ENCODE data around the gene ACSF2.
A peak's percentile ranks its signal among the peaks of the same experiment; 100 is the strongest.
"Not testable (repeated sequence)": the region's sequence is repeated elsewhere in the genome, so short reads cannot be mapped to it uniquely, and the experiment has no call there.

ACSF2 gene

GRCh38 chr17:50423553-50424159 lies 2.4 kb upstream of the ACSF2 start:
- H3K4me3 ChIP-seq (ENCODE audit: low read length) = no peak overlapping the region
- no peak for TF ChIP-seq ZNF274 (IDR thresholded peaks at IDR 0.05; ENCODE audit: low read depth, low read length)

- no peak overlapping the region for H3K4me3 ChIP-seq (ENCODE audit: low read length)
- no peak for TF ChIP-seq ZNF274 (IDR thresholded peaks at IDR 0.05; ENCODE audit: low read depth, low read length)
Measured at GRCh38 chr17:50424246-50424995, 1.6 kb upstream of the ACSF2 start.

- no peak for TF ChIP-seq ZNF274 (IDR thresholded peaks at IDR 0.05; ENCODE audit: low read depth, low read length)
- H3K4me3 ChIP-seq (ENCODE audit: low read length) = peak overlapping the region; percentile 55; the same call in 1 of the 2 replicates
Measured at GRCh38 chr17:50424996-50425681, 879 bp upstream of the ACSF2 start.

- H3K4me3 ChIP-seq (ENCODE audit: low read length) = peak overlapping the region; percentile 52
- no peak for TF ChIP-seq ZNF274 (IDR thresholded peaks at IDR 0.05; ENCODE audit: low read depth, low read length)
Measured at GRCh38 chr17:50426472-50426782, 409 bp downstream of the ACSF2 start.

- H3K4me3 ChIP-seq (ENCODE audit: low read length) = peak overlapping the region; percentile 52
- TF ChIP-seq ZNF274 (IDR thresholded peaks at IDR 0.05; ENCODE audit: low read depth, low read length) = no peak
Measured at GRCh38 chr17:50426814-50427787, 1.1 kb downstream of the ACSF2 start.

- H3K4me3 ChIP-seq (ENCODE audit: low read length) = not testable (repeated sequence)
Measured at GRCh38 chr17:50428126-50428525, 2.1 kb downstream of the ACSF2 start.

- no peak overlapping the region for H3K4me3 ChIP-seq (ENCODE audit: low read length)
- no peak for TF ChIP-seq ZNF274 (IDR thresholded peaks at IDR 0.05; ENCODE audit: low read depth, low read length)
Measured at GRCh38 chr17:50428831-50429424, 2.9 kb downstream of the ACSF2 start.

GRCh38 chr17:50429793-50430192 lies 3.8 kb downstream of the ACSF2 start:
- no peak overlapping the region for H3K4me3 ChIP-seq (ENCODE audit: low read length)
- no peak for TF ChIP-seq ZNF274 (IDR thresholded peaks at IDR 0.05; ENCODE audit: low read depth, low read length)

GRCh38 chr17:50430821-50431618 lies 5.0 kb downstream of the ACSF2 start:
- no peak for TF ChIP-seq ZNF274 (IDR thresholded peaks at IDR 0.05; ENCODE audit: low read depth, low read length)
- H3K4me3 ChIP-seq (ENCODE audit: low read length) = no peak overlapping the region

GRCh38 chr17:50432125-50432762 lies 6.2 kb downstream of the ACSF2 start:
- H3K4me3 ChIP-seq (ENCODE audit: low read length) = no peak overlapping the region
- no peak for TF ChIP-seq ZNF274 (IDR thresholded peaks at IDR 0.05; ENCODE audit: low read depth, low read length)

GRCh38 chr17:50437409-50437808 lies 11.4 kb downstream of the ACSF2 start:
- no peak overlapping the region for H3K4me3 ChIP-seq (ENCODE audit: low read length)
- no peak for TF ChIP-seq ZNF274 (IDR thresholded peaks at IDR 0.05; ENCODE audit: low read depth, low read length)

GRCh38 chr17:50439008-50439407 lies 13.0 kb downstream of the ACSF2 start:
- no peak overlapping the region for H3K4me3 ChIP-seq (ENCODE audit: low read length)
- no peak for TF ChIP-seq ZNF274 (IDR thresholded peaks at IDR 0.05; ENCODE audit: low read depth, low read length)

Data from GM08714 (cell line).